GM10266 (cell line): ENCODE measurements around the gene AFF4.

Experiments
- DNase-seq: peaks from one replicate; pipeline ENCODE4 v3.0.0; 2012; ENCODE audit errors: extremely low spot score
- TF ChIP-seq, protein P1 (sequence below): IDR thresholded peaks from 2 replicates; pipeline ENCODE4 v1.5.1; 2012; ENCODE audit warnings: mild to moderate bottlenecking, low read depth; ENCODE audit not compliant: control insufficient read depth, insufficient read depth; ENCODE audit errors: missing control alignments

AFF4 gene

GRCh38 chr5:132927355-132928061, 35.9 kb downstream of the AFF4 start:
- TF ChIP-seq, protein P1, sequence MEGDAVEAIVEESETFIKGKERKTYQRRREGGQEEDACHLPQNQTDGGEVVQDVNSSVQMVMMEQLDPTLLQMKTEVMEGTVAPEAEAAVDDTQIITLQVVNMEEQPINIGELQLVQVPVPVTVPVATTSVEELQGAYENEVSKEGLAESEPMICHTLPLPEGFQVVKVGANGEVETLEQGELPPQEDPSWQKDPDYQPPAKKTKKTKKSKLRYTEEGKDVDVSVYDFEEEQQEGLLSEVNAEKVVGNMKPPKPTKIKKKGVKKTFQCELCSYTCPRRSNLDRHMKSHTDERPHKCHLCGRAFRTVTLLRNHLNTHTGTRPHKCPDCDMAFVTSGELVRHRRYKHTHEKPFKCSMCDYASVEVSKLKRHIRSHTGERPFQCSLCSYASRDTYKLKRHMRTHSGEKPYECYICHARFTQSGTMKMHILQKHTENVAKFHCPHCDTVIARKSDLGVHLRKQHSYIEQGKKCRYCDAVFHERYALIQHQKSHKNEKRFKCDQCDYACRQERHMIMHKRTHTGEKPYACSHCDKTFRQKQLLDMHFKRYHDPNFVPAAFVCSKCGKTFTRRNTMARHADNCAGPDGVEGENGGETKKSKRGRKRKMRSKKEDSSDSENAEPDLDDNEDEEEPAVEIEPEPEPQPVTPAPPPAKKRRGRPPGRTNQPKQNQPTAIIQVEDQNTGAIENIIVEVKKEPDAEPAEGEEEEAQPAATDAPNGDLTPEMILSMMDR = no peak
- DNase-seq = no peak

DNA sequence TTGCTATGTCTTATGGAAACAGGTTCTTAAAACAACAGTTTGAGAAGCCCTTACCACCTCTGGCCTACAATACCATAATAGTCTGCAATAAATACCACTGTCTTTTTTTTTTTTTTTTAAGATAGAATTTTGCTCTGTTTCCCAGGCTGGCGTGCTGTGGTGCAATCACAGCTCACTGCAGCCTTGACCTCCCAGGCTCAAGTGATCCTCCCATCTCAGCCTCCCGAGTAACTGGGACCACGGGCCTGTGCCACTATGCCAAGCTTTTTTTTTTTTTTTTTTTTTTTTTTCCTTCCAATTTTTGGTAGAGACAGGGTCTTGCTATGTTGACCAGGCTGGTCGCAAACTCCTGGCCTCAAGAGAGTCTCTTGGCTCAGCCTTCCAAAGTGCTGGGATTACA, 37.0 kb downstream of the AFF4 start:
- TF ChIP-seq, protein P1 = no peak
- no peak for DNase-seq

DNA sequence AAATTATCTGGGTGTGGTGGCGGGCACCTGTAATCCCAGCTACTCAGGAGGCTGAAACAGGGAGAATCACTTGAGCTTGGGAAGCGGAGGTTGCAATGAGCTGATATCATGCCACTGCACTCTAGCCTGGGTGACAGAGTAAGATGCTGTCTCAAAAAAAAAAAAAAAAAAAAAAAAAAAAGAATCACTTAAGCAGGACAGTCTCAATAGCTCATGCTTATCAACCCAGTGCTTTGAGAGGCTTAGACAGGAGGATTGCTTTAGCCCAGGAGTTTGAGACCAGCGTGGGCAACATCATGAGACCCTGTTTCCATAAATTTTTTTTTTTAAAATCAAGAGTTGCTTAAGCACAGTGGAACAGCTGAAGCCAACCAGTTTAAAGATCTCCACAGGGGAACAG, 47.3 kb downstream of the AFF4 start:
- DNase-seq = no peak
- TF ChIP-seq, protein P1 = no peak

DNA sequence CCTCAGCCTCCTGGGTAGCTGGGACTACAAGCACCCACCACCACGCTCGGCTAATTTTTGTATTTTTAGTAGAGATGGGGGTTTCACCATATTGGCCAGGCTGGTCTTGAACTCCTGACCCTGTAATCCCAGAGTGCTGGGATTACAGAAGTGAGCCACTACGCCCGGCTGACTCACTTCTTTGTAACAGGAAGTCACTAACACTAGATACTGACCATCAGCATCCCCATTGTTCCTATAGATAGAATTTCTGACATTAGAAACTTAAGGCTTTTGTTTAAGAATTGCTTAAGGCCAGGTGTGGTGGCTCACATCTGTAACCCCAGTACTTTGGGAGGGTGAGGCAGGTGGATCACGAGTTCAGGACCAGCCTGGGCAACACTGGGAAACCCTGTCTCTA, 47.8 kb downstream of the AFF4 start:
- no peak for DNase-seq
- TF ChIP-seq, protein P1 = no peak

DNA sequence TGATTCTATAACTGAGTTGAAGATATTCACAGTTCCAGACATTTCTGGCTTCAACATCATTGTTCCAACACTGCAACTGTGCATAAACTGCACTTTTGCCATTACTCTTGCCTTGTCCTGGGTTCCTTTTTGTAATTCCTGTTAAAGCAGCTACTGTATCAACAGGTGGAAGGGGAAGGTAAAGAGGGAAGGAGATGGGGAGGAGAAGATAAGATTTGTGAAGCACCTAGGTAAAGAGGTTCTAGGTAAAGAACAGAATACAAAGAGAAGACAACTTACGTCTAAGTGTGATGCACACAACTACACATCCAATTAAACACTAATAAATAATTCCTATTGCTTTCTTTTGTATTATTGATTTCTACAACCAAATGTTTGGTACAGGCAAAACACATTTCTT, 53.7 kb downstream of the AFF4 start:
- DNase-seq = no peak
- TF ChIP-seq, protein P1 = no peak

DNA sequence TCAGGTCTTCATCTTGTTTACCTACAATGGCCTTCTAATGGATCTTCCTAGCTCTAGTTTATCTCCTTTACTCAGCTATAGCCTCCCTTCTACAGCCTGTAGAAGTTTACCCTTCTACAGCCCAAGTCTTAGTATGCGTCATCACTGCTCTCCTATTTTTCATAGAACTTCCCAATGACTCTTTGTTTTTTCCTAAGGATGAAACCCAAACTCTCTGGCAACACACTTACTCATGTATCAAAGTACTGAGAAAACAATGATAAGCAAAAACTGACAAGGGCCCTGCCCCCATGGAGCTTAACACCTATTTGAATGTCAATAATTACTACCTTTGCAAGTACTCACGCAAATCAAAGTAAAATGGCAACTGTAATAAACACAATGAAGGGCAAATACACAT, 56.3 kb downstream of the AFF4 start:
- DNase-seq = no peak
- TF ChIP-seq, protein P1 = no peak

DNA sequence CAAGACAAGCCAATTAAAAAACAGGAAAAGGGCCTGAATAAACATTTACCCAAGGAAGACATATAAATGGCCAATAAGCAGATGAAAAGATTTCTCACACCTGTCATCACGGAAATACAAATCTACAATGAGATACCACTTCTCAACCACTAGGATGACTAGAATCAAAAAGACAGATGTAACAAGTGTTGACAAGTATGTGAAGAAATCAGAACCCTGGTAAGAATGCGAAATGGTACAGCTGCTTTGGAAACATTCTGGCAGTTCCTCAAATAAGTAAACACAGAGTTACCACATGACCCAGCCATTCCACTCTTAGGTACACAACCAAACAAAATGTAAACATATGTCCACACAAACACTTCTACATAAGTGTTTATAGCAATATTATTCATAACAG, 57.5 kb downstream of the AFF4 start:
- DNase-seq = no peak
- TF ChIP-seq, protein P1 = no peak
